RCC 7860 (cell line): ENCODE data around the gene AMY2B.
"Not testable (repeated sequence)": the region's sequence is repeated elsewhere in the genome, so short reads cannot be mapped to it uniquely, and the experiment has no call there.

Experiments
- DNase-seq: peaks from one replicate; pipeline ENCODE4 v3.0.0-alpha.2; 2015; ENCODE audit warnings: low spot score
- FAIRE-seq: peaks from 2 replicates; lab custom pipeline; 2012; peaks lifted over from hg19 to GRCh38; lab: Jason Lieb, UNC

Gene AMY2B

DNA sequence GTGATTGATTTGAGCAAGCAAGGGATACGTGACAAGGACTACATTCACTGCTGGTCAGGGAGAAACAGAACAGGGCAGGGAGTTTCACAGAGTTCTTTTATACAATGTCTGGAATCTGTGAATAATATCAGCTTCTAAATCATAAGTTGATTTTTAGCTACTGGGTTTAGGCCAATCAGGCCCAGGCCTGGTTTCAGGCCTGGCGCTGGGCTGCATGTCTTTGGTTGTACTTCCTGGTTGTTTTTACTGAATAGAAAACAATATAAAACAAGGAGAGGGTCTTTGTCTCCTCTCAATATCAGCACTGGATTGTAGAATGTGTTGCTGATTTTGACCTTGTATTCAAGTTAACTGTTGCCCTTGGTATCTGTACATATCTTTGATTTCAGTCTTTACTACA is 45.0 kb downstream of the AMY2B start:
- DNase-seq (no peak), FAIRE-seq (no peak)

DNA sequence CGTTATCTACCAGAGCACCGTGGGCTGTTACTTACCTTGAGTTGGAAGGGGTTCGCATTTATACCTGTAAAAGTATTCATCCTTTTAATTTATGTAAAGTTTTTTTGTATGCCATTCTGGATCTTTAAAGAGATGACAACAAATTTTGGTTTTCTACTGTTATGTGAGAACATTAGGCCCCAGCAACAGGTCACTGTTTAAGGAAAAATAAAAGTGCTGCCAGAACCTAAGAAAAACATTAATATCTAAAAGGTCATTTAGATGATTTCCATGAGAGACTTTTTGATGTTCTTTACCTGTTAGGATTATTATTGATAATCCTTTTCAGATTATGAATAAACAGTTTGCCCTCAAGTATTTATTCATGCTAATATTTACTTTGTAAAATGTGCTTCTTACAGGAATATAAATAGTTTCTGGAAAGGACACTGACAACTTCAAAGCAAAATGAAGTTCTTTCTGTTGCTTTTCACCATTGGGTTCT is 45.6 kb downstream of the AMY2B start, which contains the start of gene AMY2A:
Gene AMY2A (plus strand): TSS at position 434 of the 484 bp plus-strand sequence. CDS start 14 bp downstream, at position 448.
- FAIRE-seq, DNase-seq: not testable (repeated sequence)

DNA sequence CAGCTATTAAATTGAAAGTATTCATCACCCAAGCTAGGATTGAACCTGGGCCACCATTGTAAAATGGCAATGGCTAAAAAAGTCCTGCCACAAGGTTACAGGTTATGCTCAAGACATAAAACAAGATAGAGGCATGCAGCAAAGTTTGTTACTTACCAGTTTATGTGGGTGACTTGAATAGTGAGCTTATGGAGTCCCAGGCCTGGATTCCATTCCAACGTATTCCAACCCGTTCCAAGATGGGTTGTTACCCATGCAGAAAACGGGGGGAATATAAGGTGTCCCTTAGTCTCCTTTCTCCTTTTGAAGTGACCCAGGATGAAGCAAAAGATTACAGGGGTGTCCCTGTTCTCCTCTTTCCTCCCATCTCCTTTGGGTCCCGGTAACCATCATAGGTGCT is 56.0 kb downstream of the AMY2B start:
- DNase-seq, FAIRE-seq: not testable (repeated sequence)
